RPMI7951 (cell line): ENCODE results near the gene HOXA5. TPM values are rescaled to one million over a fixed set of nuclear protein-coding genes. Genes with fewer than 3 reads are reported as not detected.

ENCODE experiments used
- DNase-seq: peaks from one replicate; pipeline ENCODE4 v3.0.0-alpha.2; 2012; ENCODE audit warnings: low read depth
- total RNA-seq: library from RNA; depleted of rRNA; stranded (reverse); fragments of >200 nt; shearing (Covaris generic); gene quantifications from 2 replicates; pipeline ENCODE4 v1.2.3, GENCODE V29; 2014

HOXA5 gene
- total RNA-seq, 1 experiment from 2014 or later, result 4.7 TPM

GRCh38 chr7:27148756-27149641, 5.5 kb upstream of the HOXA5 start:
- DNase-seq, result peak; percentile 53

- DNase-seq, result no peak
Measured at GRCh38 chr7:27148031-27148755, 4.7 kb upstream of the HOXA5 start.

DNA sequence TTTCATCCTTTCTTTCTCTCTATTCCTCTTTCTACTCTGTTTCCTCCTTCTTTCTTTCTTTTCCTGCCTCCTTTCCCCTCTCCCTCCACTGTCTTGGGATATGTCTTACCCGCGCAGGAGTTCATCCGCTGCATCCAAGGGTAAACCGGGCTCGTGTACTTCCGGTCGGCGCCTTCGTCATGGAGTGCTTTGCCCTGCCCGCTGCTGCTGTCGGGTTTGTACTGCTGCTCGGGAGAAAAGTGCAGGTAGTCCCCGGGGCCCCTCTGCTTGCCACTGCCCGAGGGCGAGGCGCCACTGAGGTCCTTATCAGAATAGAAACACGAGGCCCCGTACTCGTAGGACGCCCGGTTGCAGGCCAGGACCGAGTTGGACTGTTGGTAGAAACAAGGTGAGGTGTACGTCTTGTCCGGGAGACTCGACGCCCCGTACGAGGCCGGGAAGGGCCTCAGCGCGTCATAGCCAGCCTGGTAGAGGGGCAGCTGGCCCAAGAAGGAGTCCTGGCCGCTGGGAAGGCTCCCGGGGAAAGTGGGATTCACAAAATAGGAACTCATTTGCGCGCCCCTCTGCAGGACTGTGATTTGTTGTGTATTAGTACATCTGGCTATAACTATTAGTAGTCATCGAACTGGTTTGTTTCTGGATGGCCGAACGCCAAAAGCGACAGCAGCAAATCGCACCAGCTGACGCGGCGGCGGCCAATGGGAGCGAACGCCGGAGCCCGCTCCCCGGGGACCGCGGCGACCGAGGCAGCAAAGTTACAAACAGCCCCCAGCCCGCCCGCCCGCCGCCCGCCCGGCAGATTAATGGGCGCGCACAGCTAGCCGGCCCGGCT, 3.9 kb upstream of the HOXA5 start, which contains the start of gene HOXA6:
TSS of gene HOXA6 (minus strand) at position 576 of the 832 bp plus-strand sequence. CDS start at position 551, 25 bp downstream.
- no peak for DNase-seq

- no peak for DNase-seq
Measured at GRCh38 chr7:27146491-27147198, 3.2 kb upstream of the HOXA5 start.

- no peak for DNase-seq
Measured at GRCh38 chr7:27145914-27146412, 2.5 kb upstream of the HOXA5 start.

DNA sequence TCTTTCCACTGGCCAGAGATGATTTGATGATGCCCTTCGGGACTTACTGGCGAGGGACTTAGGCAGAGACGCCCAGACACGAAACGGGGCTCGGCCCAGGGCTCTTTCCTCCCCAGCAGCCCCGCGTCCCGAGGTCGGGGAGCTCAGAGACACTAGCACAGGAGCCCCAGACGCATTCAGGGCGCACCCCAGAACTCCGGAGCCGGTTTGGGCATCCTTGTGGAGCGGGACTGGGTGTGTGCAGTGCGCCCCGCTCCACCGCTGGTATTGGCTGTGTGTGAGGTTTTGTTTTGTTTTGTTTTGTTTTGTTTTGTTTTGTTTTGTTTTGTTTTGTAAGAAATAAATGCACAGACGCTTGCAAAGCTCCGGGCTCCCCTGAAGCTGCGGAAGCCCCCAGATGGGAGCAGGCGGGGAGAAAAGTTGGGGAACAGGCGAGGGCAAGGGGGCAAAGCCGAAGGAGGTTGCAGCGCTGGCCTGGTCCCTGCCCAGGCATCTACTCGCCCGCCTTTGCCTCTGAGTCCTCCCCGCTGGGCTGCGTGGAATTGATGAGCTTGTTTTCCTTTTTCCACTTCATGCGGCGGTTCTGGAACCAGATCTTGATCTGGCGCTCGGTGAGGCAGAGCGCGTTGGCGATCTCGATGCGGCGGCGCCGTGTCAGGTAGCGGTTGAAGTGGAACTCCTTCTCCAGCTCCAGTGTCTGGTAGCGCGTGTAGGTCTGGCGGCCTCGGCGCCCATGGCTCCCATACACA, 1.9 kb upstream of the HOXA5 start:
- DNase-seq, result no peak

- DNase-seq, result no peak
Measured at GRCh38 chr7:27144781-27145164, 1.3 kb upstream of the HOXA5 start.

GRCh38 chr7:27143950-27144780, 684 bp upstream of the HOXA5 start:
- no peak for DNase-seq

GRCh38 chr7:27142580-27143022, 880 bp downstream of the HOXA5 start:
- DNase-seq, result no peak

GRCh38 chr7:27141923-27142579, 1.4 kb downstream of the HOXA5 start:
- no peak for DNase-seq

DNA sequence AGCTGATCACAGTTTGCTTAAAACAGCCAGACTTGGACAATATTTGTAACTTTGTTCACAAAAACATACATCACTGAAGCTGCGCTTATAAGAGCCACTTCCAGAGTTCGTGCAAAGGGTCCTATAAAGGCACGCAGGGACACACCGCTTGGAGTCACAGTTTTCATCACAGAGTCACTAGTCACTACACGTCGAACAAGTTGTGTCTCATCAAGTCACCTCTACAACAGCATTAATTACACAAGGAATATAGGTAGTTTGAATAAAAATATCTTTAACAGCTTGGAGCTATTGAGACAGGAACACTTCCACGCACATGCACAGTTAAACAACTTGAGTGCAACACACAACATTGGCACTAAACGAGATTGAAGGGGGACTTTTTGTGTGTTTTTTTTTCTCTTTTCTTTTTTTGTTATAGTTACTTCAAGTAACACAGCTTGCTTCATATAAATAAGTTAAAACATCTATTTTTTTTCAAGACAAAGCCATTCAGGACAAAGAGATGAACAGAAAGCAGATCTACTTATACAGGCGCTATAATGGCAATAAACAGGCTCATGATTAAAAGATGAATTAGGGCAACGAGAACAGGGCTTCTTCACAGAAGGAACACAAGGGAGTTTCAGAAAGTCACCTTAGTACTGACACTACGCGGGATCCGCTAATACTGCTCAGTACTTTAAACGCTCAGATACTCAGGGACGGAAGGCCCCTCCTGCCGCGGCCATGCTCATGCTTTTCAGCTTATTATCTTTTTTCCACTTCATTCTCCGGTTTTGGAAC, 2.2 kb downstream of the HOXA5 start:
- DNase-seq, result no peak

DNA sequence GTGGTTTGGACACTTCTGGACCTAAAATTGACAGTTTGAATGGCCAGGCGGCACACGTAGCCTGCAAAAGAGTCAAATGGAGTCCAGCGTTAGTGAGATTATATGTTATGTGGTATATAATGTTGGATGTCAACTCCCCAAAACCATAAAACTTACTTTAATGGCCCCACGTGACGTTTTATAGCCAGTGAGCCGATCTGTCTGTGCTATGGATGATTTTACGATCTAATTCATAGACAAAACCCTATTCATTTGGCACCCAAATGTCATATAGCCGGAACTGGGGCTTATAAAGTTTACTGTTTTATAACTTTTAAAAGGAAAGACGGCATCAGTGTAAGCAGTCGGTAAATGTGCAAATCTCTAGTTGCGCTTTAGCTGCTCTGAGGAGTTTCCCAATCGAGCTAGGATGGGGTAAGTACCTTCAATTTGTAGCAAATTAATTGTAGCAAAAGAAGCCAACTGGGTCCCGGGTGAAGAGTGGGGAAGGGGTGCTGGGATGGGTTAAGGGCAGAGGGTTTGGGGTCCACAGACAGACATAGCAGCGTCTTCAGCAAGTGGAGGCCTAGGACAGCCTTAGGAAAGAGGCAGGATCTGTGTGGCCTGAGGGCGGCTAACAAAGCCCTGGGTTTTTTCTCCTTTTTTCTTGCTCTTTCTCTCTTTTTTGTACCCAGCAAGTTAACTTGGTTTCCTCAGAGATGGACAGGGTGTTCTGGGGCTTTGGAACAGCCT, 3.2 kb downstream of the HOXA5 start:
- DNase-seq, result no peak

- peak; percentile 66 for DNase-seq
Measured at GRCh38 chr7:27139334-27140125, 4.0 kb downstream of the HOXA5 start.

GRCh38 chr7:27138985-27139333, 4.5 kb downstream of the HOXA5 start:
- no peak for DNase-seq

DNA sequence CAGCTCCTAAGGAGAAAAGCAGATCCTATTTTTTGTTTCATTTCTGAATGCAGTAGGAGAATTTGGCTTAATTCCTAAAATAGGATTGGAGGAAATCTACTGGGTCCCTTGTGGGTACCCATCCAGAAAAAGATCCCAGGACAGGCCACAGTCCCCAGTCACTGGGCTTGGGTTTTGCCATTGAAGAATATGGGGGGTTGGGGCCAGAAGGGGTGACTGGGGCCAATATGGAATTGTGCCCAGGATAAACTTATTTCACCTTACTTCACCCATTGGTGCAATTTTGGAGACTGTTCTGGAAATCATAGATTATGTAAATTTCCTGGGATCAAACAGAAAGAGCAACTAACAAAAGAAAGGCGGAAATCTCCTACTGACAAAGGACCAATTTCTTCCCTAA, 5.0 kb downstream of the HOXA5 start:
- DNase-seq, result no peak

DNA sequence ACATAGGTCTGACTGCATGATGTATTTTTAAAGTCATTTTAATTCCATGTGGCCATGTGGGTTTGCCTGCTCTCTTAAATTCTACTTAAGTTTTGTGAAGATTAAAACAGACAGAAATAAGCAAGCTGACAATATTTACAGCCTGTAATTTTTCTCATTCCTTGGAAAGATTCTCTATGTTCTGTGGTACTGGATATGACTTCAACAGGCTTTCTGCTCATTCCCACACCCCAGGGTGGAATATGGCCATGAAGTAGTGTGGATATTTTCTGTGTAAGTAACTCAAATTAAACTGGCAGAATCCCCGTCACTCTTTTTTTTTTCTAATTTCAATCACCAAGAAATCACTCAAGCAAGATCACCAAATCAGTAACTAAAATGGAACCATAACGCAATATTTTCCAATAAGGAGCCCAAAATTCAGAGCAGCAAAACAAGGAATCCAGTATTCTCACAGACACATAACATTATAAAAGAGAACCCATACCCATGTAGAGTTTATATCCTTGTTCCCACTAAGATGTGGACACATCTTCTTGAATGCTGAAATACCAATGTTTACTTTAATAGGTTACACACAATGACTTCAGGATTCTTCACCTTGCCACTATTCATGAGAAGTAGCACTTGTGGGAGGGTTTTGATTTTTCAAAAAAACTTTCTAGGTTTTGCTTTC, 5.7 kb downstream of the HOXA5 start:
- no peak for DNase-seq
